GM13976 (cell line): ENCODE results near the gene VSNL1.
A peak's percentile ranks its signal among the peaks of the same experiment; 100 is the strongest.

Experiments
- DNase-seq: peaks from one replicate; pipeline ENCODE4 v3.0.0; 2012; ENCODE audit warnings: low spot score
- in situ Hi-C: fragments of 300-500 bp; cut with MboI; formaldehyde crosslinking; loops from one replicate; pipeline ENCODE4 v1.12.0; 2022; ENCODE audit warnings: low sequenced_read_pairs, mixed read lengths, inconsistent platforms; ENCODE audit not compliant: unreplicated experiment
- TF ChIP-seq, protein P1 (sequence below): IDR thresholded peaks from 2 replicates; pipeline ENCODE4 v1.5.1; 2012; ENCODE audit warnings: borderline replicate concordance, mild to moderate bottlenecking; ENCODE audit not compliant: insufficient read depth; ENCODE audit errors: extremely low read depth, missing control alignments, control extremely low read depth

The VSNL1 gene

DNA sequence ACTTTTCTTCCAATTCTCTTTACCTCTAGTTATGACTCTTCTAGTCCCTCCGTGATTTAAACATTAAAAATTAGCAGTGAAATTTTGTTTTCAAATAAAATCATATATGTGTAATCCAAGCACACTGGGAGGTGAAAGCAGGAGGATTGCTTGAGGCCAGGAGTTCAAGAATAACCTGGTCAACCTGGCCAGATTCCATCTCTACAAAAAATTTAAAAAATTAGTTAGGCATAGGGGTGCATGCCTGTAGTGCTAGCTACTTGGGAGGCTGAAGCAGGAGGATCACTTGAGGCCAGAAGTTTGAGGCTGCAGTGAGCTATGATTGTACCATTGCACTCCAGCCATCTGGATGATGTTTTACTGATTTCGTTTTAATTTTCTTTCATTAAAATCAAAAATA is 7.0 kb upstream of the VSNL1 start:
- in situ Hi-C loops: no loop called here

DNA sequence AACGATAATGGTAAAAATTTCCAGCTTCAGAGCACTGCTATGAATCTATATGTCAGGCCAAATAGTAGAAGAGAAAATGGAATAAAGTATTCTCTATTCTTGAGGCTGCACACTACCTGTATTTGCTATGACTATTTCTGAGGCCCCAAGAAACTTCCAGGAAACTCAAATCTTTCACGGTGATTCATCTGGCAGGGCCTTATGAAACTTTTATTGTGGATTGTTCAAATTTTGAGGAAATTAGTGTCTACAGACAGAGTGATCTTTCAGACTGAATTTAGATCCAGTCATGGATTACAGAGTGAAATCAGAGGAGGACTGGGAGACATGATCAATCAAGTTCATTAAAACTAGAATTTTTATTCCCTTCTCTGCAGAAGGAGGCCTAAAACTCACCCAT is 4.1 kb upstream of the VSNL1 start:
- TF ChIP-seq, protein P1, sequence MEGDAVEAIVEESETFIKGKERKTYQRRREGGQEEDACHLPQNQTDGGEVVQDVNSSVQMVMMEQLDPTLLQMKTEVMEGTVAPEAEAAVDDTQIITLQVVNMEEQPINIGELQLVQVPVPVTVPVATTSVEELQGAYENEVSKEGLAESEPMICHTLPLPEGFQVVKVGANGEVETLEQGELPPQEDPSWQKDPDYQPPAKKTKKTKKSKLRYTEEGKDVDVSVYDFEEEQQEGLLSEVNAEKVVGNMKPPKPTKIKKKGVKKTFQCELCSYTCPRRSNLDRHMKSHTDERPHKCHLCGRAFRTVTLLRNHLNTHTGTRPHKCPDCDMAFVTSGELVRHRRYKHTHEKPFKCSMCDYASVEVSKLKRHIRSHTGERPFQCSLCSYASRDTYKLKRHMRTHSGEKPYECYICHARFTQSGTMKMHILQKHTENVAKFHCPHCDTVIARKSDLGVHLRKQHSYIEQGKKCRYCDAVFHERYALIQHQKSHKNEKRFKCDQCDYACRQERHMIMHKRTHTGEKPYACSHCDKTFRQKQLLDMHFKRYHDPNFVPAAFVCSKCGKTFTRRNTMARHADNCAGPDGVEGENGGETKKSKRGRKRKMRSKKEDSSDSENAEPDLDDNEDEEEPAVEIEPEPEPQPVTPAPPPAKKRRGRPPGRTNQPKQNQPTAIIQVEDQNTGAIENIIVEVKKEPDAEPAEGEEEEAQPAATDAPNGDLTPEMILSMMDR: no peak
- no peak for DNase-seq
- in situ Hi-C loops: no loop called here

More for the DNA sequence above, 7.0 kb upstream of the VSNL1 start:
- DNase-seq: no peak
- TF ChIP-seq, protein P1: no peak

DNA sequence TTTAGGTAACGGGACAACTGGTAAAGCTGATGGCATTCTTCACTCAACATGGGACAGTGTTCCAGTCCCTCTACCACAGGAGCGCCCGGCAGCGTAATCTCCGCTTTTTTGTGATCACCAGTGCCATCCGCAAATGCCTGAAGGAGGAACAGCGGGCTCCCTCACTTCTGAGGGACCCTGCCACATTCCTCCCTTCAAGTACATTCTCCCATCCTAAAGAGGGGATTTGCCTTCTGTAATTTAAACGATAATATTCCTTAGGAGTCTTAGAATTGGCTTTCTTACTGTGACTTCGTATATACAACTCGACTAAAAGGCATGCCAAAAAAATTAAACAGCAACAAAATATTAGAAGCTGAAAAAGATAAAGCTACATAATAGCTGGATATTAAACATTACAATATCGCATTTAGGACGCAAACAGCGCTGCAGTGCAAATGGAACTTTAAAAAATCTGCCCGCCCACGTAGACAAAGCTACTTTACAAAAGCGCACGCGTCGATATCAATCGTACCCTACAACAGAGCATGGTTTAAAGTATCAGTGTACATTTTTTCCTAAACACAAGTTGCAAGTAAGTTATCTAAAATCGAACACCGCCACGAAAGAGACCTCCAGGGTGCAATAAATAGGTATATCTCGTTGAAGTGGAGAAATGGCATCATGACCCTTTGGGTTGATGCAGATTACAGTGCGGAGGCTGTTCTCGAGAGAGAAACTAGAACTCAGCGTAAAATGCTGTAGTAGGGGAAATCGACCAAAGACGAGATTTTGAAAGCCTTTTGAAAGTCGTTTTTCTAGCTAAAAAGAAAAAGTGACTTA is 2.3 kb upstream of the VSNL1 start:
- DNase-seq: peak; percentile 15
- TF ChIP-seq, protein P1: no peak
- in situ Hi-C loops: no loop called here

DNA sequence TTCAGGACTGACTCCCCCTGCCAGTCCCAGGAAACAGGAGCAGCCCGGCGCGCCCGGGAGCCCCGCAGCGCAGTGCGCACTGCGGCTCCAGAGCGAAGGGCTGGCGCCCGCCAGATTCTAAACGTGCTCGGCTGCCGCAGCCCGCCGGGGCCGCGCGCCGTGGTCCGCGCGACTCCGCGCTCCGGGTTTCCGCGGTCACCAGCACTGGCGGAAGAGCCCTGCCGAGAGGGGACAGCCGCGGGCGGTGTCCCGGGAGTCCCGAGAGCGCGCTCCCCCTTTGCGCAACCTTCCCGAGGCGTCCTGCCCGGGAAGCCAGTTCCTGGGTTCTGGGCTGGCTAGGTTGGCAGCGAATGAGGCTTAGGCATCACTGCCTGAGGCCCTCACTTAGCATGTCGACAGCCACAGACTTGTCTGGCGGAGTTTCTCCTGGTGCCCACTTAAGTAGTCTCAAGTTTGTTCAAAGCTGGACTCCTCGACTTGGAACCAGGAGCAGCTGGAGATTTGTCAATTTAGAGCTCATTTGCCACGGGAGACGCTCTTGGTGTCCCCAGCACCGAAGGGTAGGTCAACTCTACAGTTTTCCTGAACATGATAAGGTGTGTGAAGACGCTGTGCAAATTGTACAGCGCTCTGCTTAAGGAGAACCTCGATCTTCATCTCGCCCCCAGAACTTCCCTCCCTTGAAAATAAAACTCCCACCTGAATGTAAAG is 1.5 kb upstream of the VSNL1 start:
- peak; percentile 63 for DNase-seq
- TF ChIP-seq, protein P1: no peak
- in situ Hi-C loops: no loop called here

DNA sequence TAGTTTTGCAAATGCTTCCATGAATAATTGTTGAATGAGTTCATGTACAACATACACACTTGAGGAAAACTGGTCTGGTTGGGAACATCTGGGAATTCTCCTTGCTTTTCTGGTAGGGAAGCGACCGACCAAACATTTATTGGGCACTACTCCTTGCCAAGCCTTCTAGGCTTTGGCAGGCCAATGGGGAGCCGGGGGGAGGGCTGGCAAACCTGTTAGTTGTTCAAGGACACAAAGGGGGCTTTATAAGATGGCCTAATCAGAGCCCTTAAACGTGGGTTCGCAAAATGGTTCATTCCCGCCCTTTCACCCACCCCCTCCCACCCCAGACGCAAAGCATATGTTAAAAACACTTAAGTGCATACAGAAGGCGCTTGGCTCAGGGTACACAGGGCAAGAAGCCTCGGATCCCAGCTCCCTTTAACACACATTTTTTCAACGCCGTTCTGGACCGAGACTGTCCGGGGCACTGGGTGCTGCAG is 844 bp upstream of the VSNL1 start:
- TF ChIP-seq, protein P1: no peak
- peak; percentile 21 for DNase-seq
- in situ Hi-C loops: no loop called here

DNA sequence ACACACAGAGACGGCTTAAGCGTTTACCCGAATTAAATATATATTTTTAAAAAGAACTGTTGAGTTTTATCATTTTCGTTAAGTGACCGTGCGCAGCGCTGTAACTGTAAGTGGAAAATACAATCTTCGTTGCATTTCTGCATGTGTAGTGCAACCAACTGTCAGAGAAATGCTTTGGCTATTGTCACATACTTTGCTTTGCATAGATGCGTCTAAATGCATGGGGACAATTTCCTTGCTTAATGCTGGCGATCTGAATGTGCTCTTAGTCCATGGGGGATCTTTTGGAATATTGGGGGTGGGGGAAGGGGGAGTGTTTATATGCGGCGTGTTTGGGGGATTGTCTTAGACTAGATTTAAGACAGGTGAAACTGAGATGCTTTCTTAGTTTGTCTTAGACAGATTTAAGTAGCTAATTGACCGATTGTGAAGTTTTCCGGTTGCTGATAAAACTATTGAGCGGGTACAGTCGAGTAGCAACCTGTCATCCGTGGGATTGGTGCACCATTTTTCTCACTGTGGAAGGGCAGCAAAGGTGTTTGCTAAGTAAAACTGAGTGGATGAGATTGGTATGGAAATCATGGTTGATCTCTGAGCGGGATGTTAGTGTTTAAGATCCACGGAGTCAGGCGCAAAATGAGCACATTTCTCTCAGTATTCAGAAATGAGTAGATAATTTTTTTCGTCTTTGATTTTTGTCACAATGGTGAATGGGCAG is 476 bp downstream of the VSNL1 start:
- TF ChIP-seq, protein P1: no peak
- DNase-seq: peak; percentile 24
- in situ Hi-C loops: no loop called here
